Keratinocyte (primary cell): ENCODE results near the gene ARID5A. TPM values are rescaled to one million over a fixed set of nuclear protein-coding genes. Genes with fewer than 3 reads are reported as not detected.

Experiments
- DNase-seq: peaks from one replicate; pipeline ENCODE4 v3.0.0-alpha.2; 2011; ENCODE audit warnings: low read depth, missing footprints, low spot score
- FAIRE-seq: peaks from 2 replicates; lab custom pipeline; 2011; peaks lifted over from hg19 to GRCh38; lab: Jason Lieb, UNC
- H2AFZ ChIP-seq: 2 replicates; pipeline ENCODE4 v1.6.0; 2012; ENCODE audit warnings: low read length, control low read depth, inconsistent platforms; ENCODE audit not compliant: control insufficient read depth
- H3K27ac ChIP-seq: 2 replicates; pipeline ENCODE4 v1.5.1; 2011; ENCODE audit warnings: low read length; ENCODE audit not compliant: control insufficient read depth, insufficient read depth
- H3K27me3 ChIP-seq: 3 replicates; pipeline ENCODE4 v1.6.0; 2011; ENCODE audit warnings: low read length; ENCODE audit not compliant: control insufficient read depth, insufficient read depth; ENCODE audit errors: extremely low read depth
- H3K36me3 ChIP-seq, 2 experiments: 2 replicates in 1 of 2; 3 replicates in 1 of 2; pipeline ENCODE4 v1.5.1; 2011; ENCODE audit warnings: low read length in 2 of 2, mild to moderate bottlenecking in 1 of 2; ENCODE audit not compliant: control insufficient read depth in 2 of 2, insufficient read depth in 2 of 2; ENCODE audit errors: extremely low read depth in 1 of 2
- H3K4me1 ChIP-seq: 3 replicates; pipeline ENCODE4 v1.5.1; 2011; ENCODE audit warnings: low read length; ENCODE audit not compliant: control insufficient read depth, insufficient read depth; ENCODE audit errors: extremely low read depth
- H3K4me2 ChIP-seq: 3 replicates; pipeline ENCODE4 v1.6.0; 2011; ENCODE audit warnings: low read depth, low read length; ENCODE audit not compliant: control insufficient read depth, insufficient read depth; ENCODE audit errors: extremely low read depth
- H3K4me3 ChIP-seq, 3 experiments: fragments of 200-600 bp in 1 of 3; sonication (generic) in 1 of 3; 2 replicates in 2 of 3; 3 replicates in 1 of 3; pipeline ENCODE4 v1.5.1; 2011 to 2016; ENCODE audit warnings: low read length in 3 of 3, mild to moderate bottlenecking in 3 of 3, control low read depth in 2 of 3, inconsistent platforms in 1 of 3, low read depth in 1 of 3, mixed read lengths in 1 of 3, mixed run types in 1 of 3, moderate library complexity in 1 of 3; ENCODE audit not compliant: control insufficient read depth in 2 of 3, insufficient read depth in 2 of 3; ENCODE audit errors: extremely low read depth in 1 of 3
- H3K79me2 ChIP-seq: 2 replicates; pipeline ENCODE4 v1.6.0; 2012; ENCODE audit warnings: low read length; ENCODE audit not compliant: control insufficient read depth, insufficient read depth
- H3K9ac ChIP-seq: 3 replicates; pipeline ENCODE4 v1.6.0; 2011; ENCODE audit warnings: low read length; ENCODE audit not compliant: control insufficient read depth, insufficient read depth; ENCODE audit errors: extremely low read depth
- H3K9me1 ChIP-seq: 3 replicates; pipeline ENCODE4 v1.6.0; 2011; ENCODE audit warnings: low read length; ENCODE audit not compliant: control insufficient read depth, insufficient read depth; ENCODE audit errors: extremely low read depth
- H3K9me3 ChIP-seq: 2 replicates; pipeline ENCODE4 v1.5.1; 2012; ENCODE audit warnings: low read depth, low read length; ENCODE audit not compliant: control insufficient read depth
- H4K20me1 ChIP-seq: 3 replicates; pipeline ENCODE4 v1.6.0; 2011; ENCODE audit warnings: low read length; ENCODE audit not compliant: control insufficient read depth, insufficient read depth; ENCODE audit errors: extremely low read depth
- CTCF ChIP-seq, 3 experiments: IDR thresholded peaks in 1 of 3; conservative IDR thresholded peaks in 1 of 3; optimal IDR thresholded peaks in 1 of 3; 2 replicates in 2 of 3; 3 replicates in 1 of 3; pipeline versions ENCODE3 to v1.5.1; 2011; ENCODE audit warnings: low read length in 3 of 3, mild to moderate bottlenecking in 3 of 3, moderate library complexity in 2 of 3, control low read depth in 1 of 3, inconsistent platforms in 1 of 3; ENCODE audit not compliant: insufficient read depth in 2 of 3; ENCODE audit errors: extremely low read depth in 1 of 3
- EZH2 ChIP-seq: IDR thresholded peaks from one replicate; pipeline ENCODE4 v1.6.1; 2012; ENCODE audit warnings: inconsistent platforms, mild to moderate bottlenecking, low read length, moderate library complexity
- dilution Hi-C: fragments of 300-500 bp; cut with MboI; formaldehyde crosslinking; loops from one replicate; pipeline ENCODE4 v1.7.0; 2020; ENCODE audit warnings: low sequenced_read_pairs; ENCODE audit not compliant: extremely low pct_ligation_motif_present
- polyA plus RNA-seq, 5 experiments: library from polyadenylated mRNA; depleted of rRNA in 3 of 5; stranded (reverse) in 3 of 5; stranded (forward) in 1 of 5; unstranded in 1 of 5; fragments of >200 nt; gene quantifications; 1 replicate in 1 of 5; 2 replicates in 3 of 5; 3 replicates in 1 of 5; pipeline versions ENCODE4 v1.2.1 to v1.2.3, GENCODE V29; 2011 to 2012; ENCODE audit warnings: missing spikeins in 2 of 5, low read depth in 1 of 5, low replicate concordance in 1 of 5

ARID5A gene
- polyA plus RNA-seq, 1 donor (not counting 4 experiments of a cell fraction or from before 2014, with no cell fraction given) = 1.6 TPM

GRCh38 chr2:96547731-96548171, 11.2 kb downstream of the ARID5A start:
- no peak overlapping the region for H3K4me3 ChIP-seq
- H3K4me1 ChIP-seq = no peaks in the 10 kb centered on the region
- TF ChIP-seq EZH2 = no peak
- no peak for TF ChIP-seq CTCF (optimal IDR thresholded peaks at IDR 0.05 in 1 of 3, IDR thresholded peaks at IDR 0.05 in 1 of 3, conservative IDR thresholded peaks at IDR 0.05 in 1 of 3; ENCODE audit: extremely low read depth in 1 of 3, insufficient read depth in 2 of 3, low read length in 3 of 3)
- H3K9me1 ChIP-seq = no peaks in the 10 kb centered on the region
- H2AFZ ChIP-seq = no peak overlapping the region
- H3K9ac ChIP-seq = no peak overlapping the region
- H3K4me2 ChIP-seq = no peak overlapping the region
- no peaks in the 10 kb centered on the region for H4K20me1 ChIP-seq
- dilution Hi-C loops = no loop called here
- no peaks in the 10 kb centered on the region for H3K27me3 ChIP-seq
- no peaks in the 10 kb centered on the region for H3K79me2 ChIP-seq
- no peaks in the 10 kb centered on the region for H3K36me3 ChIP-seq
- H3K9me3 ChIP-seq = no peaks in the 10 kb centered on the region
- H3K27ac ChIP-seq = no peak overlapping the region
- DNase-seq (no peak), FAIRE-seq (no peak)

- no peaks in the 10 kb centered on the region for H3K79me2 ChIP-seq
- TF ChIP-seq CTCF (optimal IDR thresholded peaks at IDR 0.05 in 1 of 3, IDR thresholded peaks at IDR 0.05 in 1 of 3, conservative IDR thresholded peaks at IDR 0.05 in 1 of 3; ENCODE audit: extremely low read depth in 1 of 3, insufficient read depth in 2 of 3, low read length in 3 of 3) (no peak), EZH2 (no peak)
- H3K27me3 ChIP-seq = no peaks in the 10 kb centered on the region
- H3K27ac ChIP-seq = no peak overlapping the region
- H3K9me3 ChIP-seq = no peaks in the 10 kb centered on the region
- H3K4me2 ChIP-seq = no peak overlapping the region
- FAIRE-seq (no peak), DNase-seq (no peak)
- H4K20me1 ChIP-seq = no peaks in the 10 kb centered on the region
- H3K4me3 ChIP-seq = no peak overlapping the region
- no peak overlapping the region for H2AFZ ChIP-seq
- H3K4me1 ChIP-seq = no peaks in the 10 kb centered on the region
- dilution Hi-C loops = no loop called here
- no peaks in the 10 kb centered on the region for H3K36me3 ChIP-seq
- no peaks in the 10 kb centered on the region for H3K9me1 ChIP-seq
- no peak overlapping the region for H3K9ac ChIP-seq
These were observed 12.3 kb downstream of the ARID5A start for GRCh38 chr2:96548558-96549465.
